AG09309 (cell line): Measurements from ENCODE around the gene DEPDC1B.

Experiments
- DNase-seq: peaks from one replicate; pipeline ENCODE4 v3.0.0-alpha.2; 2010; ENCODE audit warnings: low read depth
- H3K4me3 ChIP-seq: 2 replicates; pipeline ENCODE4 v1.5.1; 2011; ENCODE audit warnings: mild to moderate bottlenecking, low read depth, low read length, moderate library complexity; ENCODE audit not compliant: control insufficient read depth
- CTCF ChIP-seq: IDR thresholded peaks from 2 replicates; pipeline ENCODE4 v1.5.1; 2011; ENCODE audit warnings: mild to moderate bottlenecking, low read depth, low read length, inconsistent platforms; ENCODE audit not compliant: insufficient read depth, control insufficient read depth; ENCODE audit errors: missing control alignments

Gene DEPDC1B

DNA sequence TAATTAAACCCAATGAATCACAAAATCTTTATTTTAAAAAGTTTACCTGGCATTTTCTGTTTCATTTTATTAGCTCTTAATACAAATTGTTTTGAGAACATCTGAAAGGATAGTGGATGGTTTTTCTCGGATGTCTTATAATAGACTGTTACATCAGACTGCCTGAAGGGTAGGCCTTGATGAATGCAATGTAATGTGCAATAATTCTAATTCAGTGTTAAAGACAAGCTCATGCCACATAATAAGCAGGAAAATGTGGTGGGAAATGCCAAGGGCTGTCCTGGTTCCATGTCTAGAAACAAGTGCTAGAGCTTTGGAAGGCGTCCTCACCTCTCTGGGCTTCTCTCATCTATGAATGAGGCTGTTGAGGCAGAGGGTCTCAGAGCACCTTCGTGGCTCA lies 148.1 kb downstream of the DEPDC1B start:
- TF ChIP-seq CTCF, result no peak
- no peak overlapping the region for H3K4me3 ChIP-seq
- DNase-seq, result no peak

- no peak for DNase-seq
- no peak for TF ChIP-seq CTCF
- no peak overlapping the region for H3K4me3 ChIP-seq
These were observed 148.7 kb downstream of the DEPDC1B start for GRCh38 chr5:60551250-60551649.

- TF ChIP-seq CTCF, result no peak
- no peak for DNase-seq
These were observed 149.7 kb downstream of the DEPDC1B start for GRCh38 chr5:60550311-60550710.

DNA sequence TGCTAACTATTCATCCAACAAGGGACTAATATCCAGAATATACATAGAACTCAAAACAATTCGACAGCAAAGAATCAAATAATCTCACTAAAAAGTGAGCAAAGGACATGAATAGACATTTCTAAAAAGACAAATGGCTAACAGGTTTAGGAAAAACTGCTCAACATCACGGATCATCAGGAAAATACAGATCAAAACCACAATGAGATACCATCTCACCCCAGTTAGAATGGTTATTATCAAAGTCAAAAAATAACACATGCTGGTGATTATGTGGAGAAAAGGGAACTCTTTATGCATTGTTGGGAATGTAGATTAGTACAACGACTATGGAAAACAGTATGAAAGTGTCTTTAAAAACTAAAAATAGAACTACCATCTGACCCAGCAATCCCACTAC lies 150.1 kb downstream of the DEPDC1B start:
- no peak for DNase-seq
- H3K4me3 ChIP-seq, result no peak overlapping the region
- no peak for TF ChIP-seq CTCF

More at GRCh38 chr5:60550311-60550710, 149.7 kb downstream of the DEPDC1B start:
- no peak overlapping the region for H3K4me3 ChIP-seq
